Parathyroid adenoma (tissue), 2 donors: ENCODE data around the gene ICAM1.

ENCODE experiments used
- H2AFZ ChIP-seq: fragments of 300-600 bp; sonication (generic); one replicate; pipeline ENCODE4 v1.7.0; 2017; ENCODE audit warnings: antibody characterized with exemption, mild to moderate bottlenecking
- H3K27ac ChIP-seq: fragments of 300-600 bp; sonication (generic); one replicate; pipeline ENCODE4 v1.7.0; 2017
- H3K27me3 ChIP-seq: fragments of 300-600 bp; sonication (generic); one replicate; pipeline ENCODE4 v1.7.0; 2017; ENCODE audit warnings: low read length; ENCODE audit not compliant: control insufficient read depth, insufficient read depth
- H3K36me3 ChIP-seq: fragments of 300-600 bp; sonication (generic); one replicate; pipeline ENCODE4 v1.7.0; 2017; ENCODE audit warnings: low read length; ENCODE audit not compliant: control insufficient read depth, insufficient read depth
- H3K4me1 ChIP-seq: fragments of 300-600 bp; sonication (generic); one replicate; pipeline ENCODE4 v1.7.0; 2017; ENCODE audit warnings: control low read depth
- H3K4me2 ChIP-seq: fragments of 300-600 bp; sonication (generic); one replicate; pipeline ENCODE4 v1.7.0; 2017; ENCODE audit warnings: low read length
- H3K4me3 ChIP-seq: fragments of 300-600 bp; sonication (generic); one replicate; pipeline ENCODE4 v1.7.0; 2017; ENCODE audit warnings: low read depth, low read length
- H3K79me2 ChIP-seq: fragments of 300-600 bp; sonication (generic); one replicate; pipeline ENCODE4 v1.7.0; 2017; ENCODE audit warnings: control low read depth
- H3K9ac ChIP-seq: fragments of 300-600 bp; sonication (generic); one replicate; pipeline ENCODE4 v1.7.0; 2017; ENCODE audit warnings: mild to moderate bottlenecking
- H3K9me3 ChIP-seq: fragments of 300-600 bp; sonication (generic); one replicate; pipeline ENCODE4 v1.7.0; 2017; ENCODE audit warnings: low read length; ENCODE audit not compliant: control insufficient read depth
- CTCF ChIP-seq: fragments of 300-600 bp; sonication (generic); IDR thresholded peaks from one replicate; pipeline ENCODE4 v1.7.0; 2017; ENCODE audit warnings: antibody characterized with exemption, mild to moderate bottlenecking
- donor health status: primary hyperparathyroidism.

ICAM1 gene

DNA sequence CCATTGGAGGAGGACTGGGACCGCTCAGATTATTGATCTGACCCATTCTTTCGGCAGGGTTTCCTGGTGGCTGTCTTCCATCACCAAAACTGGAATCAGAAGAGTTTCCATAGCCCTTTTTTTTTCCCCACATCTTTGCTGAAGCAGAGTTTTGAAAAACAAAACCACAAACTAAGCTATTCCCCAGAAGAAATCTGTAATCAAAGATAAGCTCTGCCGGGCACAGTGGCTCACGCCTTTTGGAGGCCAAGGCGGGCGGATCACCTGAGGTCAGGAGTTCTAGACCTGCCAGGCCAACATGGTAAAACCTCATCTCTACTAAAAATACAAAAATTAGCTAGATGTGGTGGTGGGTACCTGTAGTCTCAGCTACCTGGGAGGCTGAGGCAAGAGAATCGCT is 4.2 kb upstream of the ICAM1 start:
- Histone ChIP-seq H3K4me3 (no peak overlapping the region), H3K9ac (no peak overlapping the region), H3K36me3 (no peaks in the 10 kb centered on the region), H3K27me3 (no peaks in the 10 kb centered on the region), H3K79me2 (no peaks in the 10 kb centered on the region), H2AFZ (no peak overlapping the region), H3K27ac (no peak overlapping the region), H3K9me3 (no peaks in the 10 kb centered on the region), H3K4me1 (no peaks in the 10 kb centered on the region), H3K4me2 (no peak overlapping the region)
- TF ChIP-seq CTCF, result no peak

- H3K27ac ChIP-seq, result peak overlapping the region; percentile 58
- no peak overlapping the region for H2AFZ ChIP-seq
- TF ChIP-seq CTCF, result no peak
- H3K4me1 ChIP-seq, result no peaks in the 10 kb centered on the region
- H3K4me2 ChIP-seq, result no peak overlapping the region
- H3K27me3 ChIP-seq, result no peaks in the 10 kb centered on the region
- H3K36me3 ChIP-seq, result no peaks in the 10 kb centered on the region
- H3K9ac ChIP-seq, result no peak overlapping the region
- H3K79me2 ChIP-seq, result no peaks in the 10 kb centered on the region
- H3K4me3 ChIP-seq, result no peak overlapping the region
- no peaks in the 10 kb centered on the region for H3K9me3 ChIP-seq
Observed at GRCh38 chr19:10268071-10268470, 2.8 kb upstream of the ICAM1 start.

DNA sequence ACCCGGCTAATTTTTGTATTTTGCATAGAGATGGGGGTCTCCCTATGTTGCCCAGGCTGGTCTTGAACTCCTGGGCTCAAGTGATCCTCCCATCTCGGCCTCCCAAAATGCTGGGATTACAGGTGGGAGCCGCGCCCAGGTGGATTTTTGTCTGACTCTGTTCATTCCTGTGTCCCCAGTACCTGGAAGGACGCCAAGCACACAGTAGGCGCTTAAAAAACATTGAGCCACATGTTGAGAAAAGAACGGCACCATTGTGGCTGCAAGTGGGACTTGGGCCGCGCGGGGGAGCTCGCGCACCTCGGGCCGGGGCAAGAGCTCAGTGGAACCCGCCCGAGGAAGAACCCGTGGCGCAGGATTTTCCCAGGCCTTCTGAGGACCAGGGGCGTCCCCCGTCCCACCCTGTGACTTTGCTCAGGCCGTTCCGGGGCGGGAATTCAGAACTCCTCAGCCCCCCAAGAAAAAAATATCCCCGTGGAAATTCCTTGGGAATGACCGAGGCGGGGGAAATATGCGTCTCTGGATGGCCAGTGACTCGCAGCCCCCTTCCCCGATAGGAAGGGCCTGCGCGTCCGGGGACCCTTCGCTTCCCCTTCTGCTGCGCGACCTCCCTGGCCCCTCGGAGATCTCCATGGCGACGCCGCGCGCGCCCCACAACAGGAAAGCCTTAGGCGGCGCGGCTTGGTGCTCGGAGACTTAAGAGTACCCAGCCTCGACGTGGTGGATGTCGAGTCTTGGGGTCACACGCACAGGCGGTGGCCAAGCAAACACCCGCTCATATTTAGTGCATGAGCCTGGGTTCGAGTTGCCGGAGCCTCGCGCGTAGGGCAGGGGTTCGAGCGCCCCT is 1.4 kb upstream of the ICAM1 start:
- no peaks in the 10 kb centered on the region for H3K27me3 ChIP-seq
- H3K4me3 ChIP-seq, result peak overlapping the region; percentile 34
- no peaks in the 10 kb centered on the region for H3K79me2 ChIP-seq
- H2AFZ ChIP-seq, result peak overlapping the region; percentile 55
- peak overlapping the region; percentile 71 for H3K4me2 ChIP-seq
- no peaks in the 10 kb centered on the region for H3K9me3 ChIP-seq
- H3K9ac ChIP-seq, result no peak overlapping the region
- no peaks in the 10 kb centered on the region for H3K4me1 ChIP-seq
- H3K27ac ChIP-seq, result peak overlapping the region; percentile 68
- H3K36me3 ChIP-seq, result no peaks in the 10 kb centered on the region
- peak; percentile 98 for TF ChIP-seq CTCF

DNA sequence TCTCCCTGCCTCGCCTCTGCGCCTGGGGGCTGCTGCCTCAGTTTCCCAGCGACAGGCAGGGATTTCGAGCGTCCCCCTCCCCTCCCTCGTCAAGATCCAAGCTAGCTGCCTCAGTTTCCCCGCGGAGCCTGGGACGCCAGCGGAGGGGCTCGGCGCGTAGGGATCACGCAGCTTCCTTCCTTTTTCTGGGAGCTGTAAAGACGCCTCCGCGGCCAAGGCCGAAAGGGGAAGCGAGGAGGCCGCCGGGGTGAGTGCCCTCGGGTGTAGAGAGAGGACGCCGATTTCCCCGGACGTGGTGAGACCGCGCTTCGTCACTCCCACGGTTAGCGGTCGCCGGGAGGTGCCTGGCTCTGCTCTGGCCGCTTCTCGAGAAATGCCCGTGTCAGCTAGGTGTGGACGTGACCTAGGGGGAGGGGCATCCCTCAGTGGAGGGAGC is 722 bp upstream of the ICAM1 start:
- Histone ChIP-seq H3K27ac (peak overlapping the region; percentile 68), H3K9me3 (no peaks in the 10 kb centered on the region), H3K27me3 (no peaks in the 10 kb centered on the region), H3K9ac (no peak overlapping the region), H2AFZ (peak overlapping the region; percentile 55), H3K4me3 (peak overlapping the region; percentile 34), H3K79me2 (no peaks in the 10 kb centered on the region), H3K4me1 (no peaks in the 10 kb centered on the region), H3K36me3 (no peaks in the 10 kb centered on the region), H3K4me2 (peak overlapping the region; percentile 71)
- no peak for TF ChIP-seq CTCF
